Renal cortex interstitium (tissue), 11 donors: ENCODE results near the gene PRRC2B. TPM values are rescaled to one million over a fixed set of nuclear protein-coding genes. Genes with fewer than 3 reads are reported as not detected.
"Not testable (repeated sequence)": the region's sequence is repeated elsewhere in the genome, so short reads cannot be mapped to it uniquely, and the experiment has no call there.

Experiments
- DNase-seq, 11 donors: peaks; one replicate each; pipeline ENCODE4 v3.0.0-alpha.2; 2013; ENCODE audit warnings: low read depth in 9 of 11, low spot score in 4 of 11; ENCODE audit errors: extremely low read depth in 1 of 11
- polyA plus RNA-seq, 3 donors: library from polyadenylated mRNA; unstranded; fragments of 120-200 nt; gene quantifications; one replicate each; pipeline ENCODE4 v1.2.1, GENCODE V29; 2013; ENCODE audit not compliant: insufficient read length in 3 of 3

The PRRC2B gene
- polyA plus RNA-seq, 3 donors: 177 to 200 (median 196) TPM

GRCh38 chr9:131447600-131447999 is 53.7 kb downstream of the PRRC2B start:
- DNase-seq: no peak

- DNase-seq: no peak
These were observed 54.9 kb downstream of the PRRC2B start for GRCh38 chr9:131448818-131449217.

- DNase-seq: no peak
These were observed 55.4 kb downstream of the PRRC2B start for GRCh38 chr9:131449276-131449675.

GRCh38 chr9:131454028-131454427 is 60.1 kb downstream of the PRRC2B start:
- DNase-seq: no peak

- DNase-seq: not testable (repeated sequence)
These were observed 61.8 kb downstream of the PRRC2B start for GRCh38 chr9:131455655-131456054.

- DNase-seq: no peak
These were observed 63.9 kb downstream of the PRRC2B start for GRCh38 chr9:131457746-131458145.

GRCh38 chr9:131459056-131459455 is 65.2 kb downstream of the PRRC2B start:
- no peak for DNase-seq

- no peak for DNase-seq
These were observed 67.3 kb downstream of the PRRC2B start for GRCh38 chr9:131461166-131461565.

- DNase-seq: no peak
These were observed 70.6 kb downstream of the PRRC2B start for GRCh38 chr9:131464354-131465000.

GRCh38 chr9:131465401-131465800 is 71.5 kb downstream of the PRRC2B start:
- DNase-seq: no peak

GRCh38 chr9:131467214-131467935 is 73.5 kb downstream of the PRRC2B start:
- DNase-seq: no peak

- no peak for DNase-seq
These were observed 74.1 kb downstream of the PRRC2B start for GRCh38 chr9:131468031-131468430.

- DNase-seq: no peak
These were observed 75.5 kb downstream of the PRRC2B start for GRCh38 chr9:131469356-131469755.

- DNase-seq: no peak
These were observed 76.1 kb downstream of the PRRC2B start for GRCh38 chr9:131469951-131470350.

GRCh38 chr9:131470581-131470991 is 76.7 kb downstream of the PRRC2B start:
- DNase-seq: no peak

GRCh38 chr9:131472085-131472484 is 78.2 kb downstream of the PRRC2B start:
- not testable (repeated sequence) for DNase-seq

- DNase-seq: no peak
These were observed 79.5 kb downstream of the PRRC2B start for GRCh38 chr9:131473198-131473885.

- DNase-seq: no peak
These were observed 80.0 kb downstream of the PRRC2B start for GRCh38 chr9:131473891-131474290.

- DNase-seq: no peak
These were observed 80.8 kb downstream of the PRRC2B start for GRCh38 chr9:131474711-131475110.
